Fibroblast of the conjunctiva (primary cell): ENCODE results near the gene ANTXRL.
"Not testable (repeated sequence)": the region's sequence is repeated elsewhere in the genome, so short reads cannot be mapped to it uniquely, and the experiment has no call there.

Experiments used
- DNase-seq: peaks from one replicate; pipeline ENCODE4 v3.0.0-alpha.2; 2010; ENCODE audit warnings: low read depth

ANTXRL gene

GRCh38 chr10:46365484-46365883, 78.7 kb downstream of the ANTXRL start:
- DNase-seq, result not testable (repeated sequence)

- not testable (repeated sequence) for DNase-seq
These were observed 80.4 kb downstream of the ANTXRL start for GRCh38 chr10:46367209-46367608.

- DNase-seq, result not testable (repeated sequence)
These were observed 81.0 kb downstream of the ANTXRL start for GRCh38 chr10:46367666-46368240.

- DNase-seq, result not testable (repeated sequence)
These were observed 82.2 kb downstream of the ANTXRL start for GRCh38 chr10:46368956-46369355.

- DNase-seq, result not testable (repeated sequence)
These were observed 87.6 kb downstream of the ANTXRL start for GRCh38 chr10:46374410-46374809.

- not testable (repeated sequence) for DNase-seq
These were observed 88.6 kb downstream of the ANTXRL start, which contains the start of gene ANXA8L1 for GRCh38 chr10:46375406-46375805. ANXA8L1 (plus strand) TSS chr10:46375776; CDS start chr10:46375852, 76 bp downstream.

DNA sequence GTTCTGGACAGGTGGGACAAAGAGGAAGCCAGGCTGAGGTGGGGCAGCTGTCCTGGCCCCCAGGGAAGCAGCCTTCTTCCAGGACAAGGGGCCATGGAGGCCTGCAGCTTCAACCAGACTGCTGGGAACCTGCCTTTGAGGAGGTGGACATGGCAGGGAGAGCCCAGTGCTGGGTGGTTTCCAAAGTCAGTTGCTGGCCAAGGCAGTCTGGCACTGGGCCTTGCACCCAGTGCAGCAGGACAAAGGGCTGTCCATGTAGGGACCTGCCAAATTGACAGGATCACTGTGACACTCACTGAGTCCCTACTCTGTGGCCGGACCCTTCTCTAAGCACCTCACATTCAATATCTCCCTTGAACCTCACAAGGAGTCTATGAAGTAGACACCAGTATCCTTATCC, 90.2 kb downstream of the ANTXRL start:
- DNase-seq, result not testable (repeated sequence)

DNA sequence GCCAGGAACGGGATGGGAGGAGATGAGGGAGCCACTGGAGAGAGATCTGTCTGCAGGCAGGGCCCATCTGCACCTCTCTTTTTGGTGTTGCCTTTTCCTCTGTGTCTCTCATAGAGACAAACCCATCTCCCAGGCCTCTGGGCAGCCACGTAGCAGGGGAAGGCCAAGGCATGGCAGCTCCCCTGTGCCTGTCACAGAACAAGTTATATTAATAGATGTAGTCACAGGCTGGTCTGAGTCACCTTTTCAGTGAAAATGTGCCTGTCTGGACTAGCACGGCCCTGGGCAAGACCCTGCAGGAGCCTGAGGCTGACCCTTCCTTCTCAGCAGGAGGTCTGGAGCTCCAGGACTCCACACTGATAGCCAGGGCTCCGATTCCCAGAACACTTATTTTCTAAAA, 90.9 kb downstream of the ANTXRL start:
- DNase-seq, result not testable (repeated sequence)

GRCh38 chr10:46378108-46378507, 91.3 kb downstream of the ANTXRL start:
- not testable (repeated sequence) for DNase-seq

- DNase-seq, result not testable (repeated sequence)
These were observed 92.5 kb downstream of the ANTXRL start for GRCh38 chr10:46379233-46379848.
